Subcutaneous abdominal adipose tissue (tissue), 5 donors: ENCODE measurements around the gene LRRC9.
"Not testable (repeated sequence)": the region's sequence is repeated elsewhere in the genome, so short reads cannot be mapped to it uniquely, and the experiment has no call there.

ENCODE experiments used
- H3K27ac ChIP-seq: one replicate; pipeline ENCODE4 v1.7.0; 2013; ENCODE audit warnings: low read depth, mild to moderate bottlenecking, inconsistent platforms, low read length, moderate library complexity
- H3K27me3 ChIP-seq, 5 donors: one replicate each; pipeline ENCODE4 v1.7.0; 2013; ENCODE audit warnings: low read length in 5 of 5, inconsistent platforms in 1 of 5; ENCODE audit not compliant: control insufficient read depth in 5 of 5, insufficient read depth in 4 of 5
- H3K36me3 ChIP-seq, 5 donors: one replicate each; pipeline ENCODE4 v1.7.0; 2013; ENCODE audit warnings: low read length in 5 of 5; ENCODE audit not compliant: control insufficient read depth in 5 of 5, insufficient read depth in 5 of 5
- H3K4me1 ChIP-seq, 5 donors: one replicate each; pipeline ENCODE4 v1.7.0; 2013; ENCODE audit warnings: low read length in 5 of 5, mild to moderate bottlenecking in 3 of 5, moderate library complexity in 1 of 5; ENCODE audit not compliant: control insufficient read depth in 5 of 5, insufficient read depth in 5 of 5
- H3K4me3 ChIP-seq, 5 donors: one replicate each; pipeline ENCODE4 v1.7.0; 2013; ENCODE audit warnings: low read length in 5 of 5, low read depth in 1 of 5
- H3K9ac ChIP-seq, 5 donors: one replicate each; pipeline ENCODE4 v1.7.0; 2013; ENCODE audit warnings: low read length in 5 of 5, mild to moderate bottlenecking in 4 of 5, moderate library complexity in 3 of 5
- H3K9me3 ChIP-seq, 5 donors: one replicate each; pipeline ENCODE4 v1.7.0; 2013; ENCODE audit warnings: low read length in 5 of 5; ENCODE audit not compliant: control insufficient read depth in 5 of 5
- donor health status: healthy.
- donor health status: healthy.
- donor health status: healthy.
- donor health status: healthy.
- donor health status: healthy.

The LRRC9 gene

GRCh38 chr14:59942296-59942862 is 22.4 kb downstream of the LRRC9 start:
- H3K4me1 ChIP-seq, H3K27me3 ChIP-seq, H3K36me3 ChIP-seq, H3K27ac ChIP-seq, H3K4me3 ChIP-seq, H3K9ac ChIP-seq, H3K9me3 ChIP-seq: not testable (repeated sequence)

- no peak overlapping the region for H3K27ac ChIP-seq
- no peaks in the 10 kb centered on the region for H3K27me3 ChIP-seq
- no peaks in the 10 kb centered on the region for H3K36me3 ChIP-seq
- no peaks in the 10 kb centered on the region for H3K4me1 ChIP-seq
- no peaks in the 10 kb centered on the region for H3K9me3 ChIP-seq
- H3K4me3 ChIP-seq, result no peak overlapping the region
- no peak overlapping the region for H3K9ac ChIP-seq
Observed at GRCh38 chr14:59944909-59945308, 25.0 kb downstream of the LRRC9 start.

- not testable (repeated sequence) for H3K4me3 ChIP-seq, H3K27ac ChIP-seq, H3K36me3 ChIP-seq, H3K9ac ChIP-seq, H3K27me3 ChIP-seq, H3K4me1 ChIP-seq
- peaks cover 0 to 13% (median 3%) of the 10 kb centered on the region in 5 donors for H3K9me3 ChIP-seq
Observed at GRCh38 chr14:59952141-59952540, 32.2 kb downstream of the LRRC9 start.

- not testable (repeated sequence) for H3K36me3 ChIP-seq, H3K27ac ChIP-seq, H3K9ac ChIP-seq, H3K4me3 ChIP-seq, H3K27me3 ChIP-seq
- Histone ChIP-seq H3K9me3 (peaks cover 0 to 22% (median 3%) of the 10 kb centered on the region in 5 donors), H3K4me1 (peaks cover 0 to 22% (median 0%) of the 10 kb centered on the region in 5 donors)
Observed at GRCh38 chr14:59957890-59958289, 37.9 kb downstream of the LRRC9 start.

GRCh38 chr14:59959668-59960067 is 39.7 kb downstream of the LRRC9 start:
- Histone ChIP-seq H3K9me3 (peaks cover 0 to 22% (median 3%) of the 10 kb centered on the region in 5 donors), H3K27ac (peak overlapping the region; percentile 42), H3K4me3 (peak overlapping the region in 1 of 5 donors; percentile 31), H3K36me3 (no peaks in the 10 kb centered on the region), H3K4me1 (peaks cover 0 to 32% (median 4%) of the 10 kb centered on the region in 5 donors), H3K27me3 (no peaks in the 10 kb centered on the region), H3K9ac (peak overlapping the region in 1 of 5 donors; percentile 3)

GRCh38 chr14:59961518-59962062 is 41.6 kb downstream of the LRRC9 start:
- no peak overlapping the region for H3K27ac ChIP-seq
- H3K9ac ChIP-seq, result no peak overlapping the region
- peaks cover 0 to 13% (median 0%) of the 10 kb centered on the region in 5 donors for H3K9me3 ChIP-seq
- H3K4me1 ChIP-seq, result peaks cover 0 to 37% (median 10%) of the 10 kb centered on the region in 5 donors
- H3K36me3 ChIP-seq, result no peaks in the 10 kb centered on the region
- no peak overlapping the region for H3K4me3 ChIP-seq
- H3K27me3 ChIP-seq, result no peaks in the 10 kb centered on the region

- Histone ChIP-seq H3K27ac (no peak overlapping the region), H3K4me1 (peaks cover 0 to 37% (median 10%) of the 10 kb centered on the region in 5 donors), H3K36me3 (no peaks in the 10 kb centered on the region), H3K9ac (peak overlapping the region in 1 of 5 donors; percentile 63), H3K27me3 (no peaks in the 10 kb centered on the region), H3K9me3 (no peaks in the 10 kb centered on the region), H3K4me3 (peak overlapping the region in 1 of 5 donors; percentile 77)
Observed at GRCh38 chr14:59964251-59965007, 44.5 kb downstream of the LRRC9 start.

- Histone ChIP-seq H3K4me3 (no peak overlapping the region), H3K4me1 (peaks cover 0 to 10% (median 9%) of the 10 kb centered on the region in 5 donors), H3K9ac (no peak overlapping the region), H3K27ac (no peak overlapping the region), H3K27me3 (no peaks in the 10 kb centered on the region), H3K9me3 (no peaks in the 10 kb centered on the region), H3K36me3 (no peaks in the 10 kb centered on the region)
Observed at GRCh38 chr14:59969319-59969718, 49.4 kb downstream of the LRRC9 start.

GRCh38 chr14:59981564-59981963 is 61.6 kb downstream of the LRRC9 start:
- H3K36me3 ChIP-seq, result no peaks in the 10 kb centered on the region
- H3K4me3 ChIP-seq, result no peak overlapping the region
- H3K4me1 ChIP-seq, result no peaks in the 10 kb centered on the region
- H3K27ac ChIP-seq, result no peak overlapping the region
- no peaks in the 10 kb centered on the region for H3K27me3 ChIP-seq
- H3K9me3 ChIP-seq, result no peaks in the 10 kb centered on the region
- H3K9ac ChIP-seq, result no peak overlapping the region

GRCh38 chr14:59983048-59983447 is 63.1 kb downstream of the LRRC9 start:
- Histone ChIP-seq H3K9me3 (no peaks in the 10 kb centered on the region), H3K4me1 (no peaks in the 10 kb centered on the region), H3K36me3 (no peaks in the 10 kb centered on the region), H3K4me3 (no peak overlapping the region), H3K27ac (no peak overlapping the region), H3K27me3 (no peaks in the 10 kb centered on the region), H3K9ac (no peak overlapping the region)
